Gastroesophageal sphincter (tissue), 3 donors: ENCODE data around the gene IMPDH2.

Experiments used
- CTCF ChIP-seq, 4 experiments: fragments of 200-600 bp in 2 of 4; fragments of 450-650 bp in 2 of 4; sonication (generic) in 1 of 4; IDR thresholded peaks; one replicate each; pipeline ENCODE4 v1.5.1; 2017 to 2019; ENCODE audit warnings: antibody characterized with exemption in 4 of 4, mild to moderate bottlenecking in 2 of 4, moderate library complexity in 2 of 4
- POLR2A ChIP-seq, 2 donors: fragments of 450-650 bp; IDR thresholded peaks; one replicate each; pipeline ENCODE4 v1.6.1; 2017; ENCODE audit warnings: antibody characterized with exemption in 2 of 2, mild to moderate bottlenecking in 2 of 2, moderate library complexity in 1 of 2

- TF ChIP-seq POLR2A (IDR thresholded peaks at IDR 0.05) (no peak), CTCF (IDR thresholded peaks at IDR 0.05) (peak in 3 of 4 experiments; percentile 43 to 61 (median 46))
These were observed 15.2 kb downstream of the IMPDH2 start for GRCh38 chr3:49013738-49014660.
